K562 (cell line): Measurements from ENCODE around the gene STAB1. TPM values are rescaled to one million over a fixed set of nuclear protein-coding genes. Genes with fewer than 3 reads are reported as not detected.

Experiments used
- DNMT1 ChIP-seq: fragments of 450-650 bp; IDR thresholded peaks from 2 replicates; pipeline ENCODE4 v1.6.1; 2016; ENCODE audit warnings: antibody characterized with exemption, mild to moderate bottlenecking
- ETS1 ChIP-seq: conservative IDR thresholded peaks from 2 replicates; pipeline ENCODE4 v1.6.1; 2011; ENCODE audit warnings: low read depth, mild to moderate bottlenecking, low read length; ENCODE audit not compliant: control insufficient read depth
- GATAD2A ChIP-seq: fragments of 450-650 bp; IDR thresholded peaks from 2 replicates; pipeline ENCODE4 v1.6.1; 2017
- MGA ChIP-seq: fragments of 450-650 bp; IDR thresholded peaks from 2 replicates; pipeline ENCODE4 v1.6.1; 2016; ENCODE audit warnings: mild to moderate bottlenecking, moderate library complexity
- NEUROD1 ChIP-seq: fragments of 150-350 bp; IDR thresholded peaks from 2 replicates; pipeline ENCODE4 v1.6.1; 2014; ENCODE audit warnings: borderline replicate concordance, low read length, low read depth; ENCODE audit not compliant: partially characterized antibody
- NR3C1 ChIP-seq: sonication (generic); formaldehyde crosslinking; IDR thresholded peaks from 2 replicates; pipeline ENCODE4 v1.8.1; 2022; ENCODE audit warnings: missing genetic modification reagents
- RBM14 ChIP-seq: fragments of 200-400 bp; formaldehyde crosslinking; IDR thresholded peaks from 2 replicates; pipeline ENCODE4 v1.6.1; 2018; ENCODE audit warnings: low read depth, mild to moderate bottlenecking, low read length, moderate library complexity, borderline replicate concordance; ENCODE audit not compliant: insufficient read depth
- SMARCE1 ChIP-seq: fragments of 450-650 bp; IDR thresholded peaks from 2 replicates; pipeline ENCODE4 v1.7.1; 2016; ENCODE audit warnings: mild to moderate bottlenecking
- SMC3 ChIP-seq: conservative IDR thresholded peaks from 2 replicates; pipeline ENCODE4 v1.6.1; 2011; ENCODE audit warnings: low read depth, low read length, improper control_type of control experiment; ENCODE audit not compliant: insufficient read depth
- TAF1 ChIP-seq: IDR thresholded peaks from 2 replicates; pipeline ENCODE4 v1.6.1; 2011; ENCODE audit warnings: mild to moderate bottlenecking, low read length, moderate library complexity; ENCODE audit not compliant: insufficient read depth, control insufficient read depth, severe bottlenecking; ENCODE audit errors: extremely low read depth
- XRCC3 ChIP-seq: fragments of 450-650 bp; IDR thresholded peaks from 2 replicates; pipeline ENCODE4 v1.6.1; 2017; ENCODE audit warnings: mild to moderate bottlenecking, moderate library complexity
- ZFP91 ChIP-seq: sonication (generic); formaldehyde crosslinking; IDR thresholded peaks from 2 replicates; pipeline ENCODE4 v1.8.0; 2022; ENCODE audit warnings: mild to moderate bottlenecking, missing genetic modification reagents
- ZNF232 ChIP-seq: sonication (generic); formaldehyde crosslinking; IDR thresholded peaks from 2 replicates; pipeline ENCODE4 v1.8.0; 2022; ENCODE audit warnings: mild to moderate bottlenecking, missing genetic modification reagents
- ZNF408 ChIP-seq: fragments of 250-450 bp; sonication (Bioruptor Pico); IDR thresholded peaks from 2 replicates; pipeline ENCODE4 v1.4.0; 2020; ENCODE audit warnings: low read depth, mild to moderate bottlenecking, moderate library complexity
- ZNF589 ChIP-seq: fragments of 200-800 bp; sonication (Bioruptor generic); IDR thresholded peaks from 2 replicates; pipeline ENCODE4 v1.6.1; 2016; ENCODE audit warnings: low read depth, missing genetic modification characterization, missing compliant biosample characterization
- ZNF77 ChIP-seq: fragments of 250-450 bp; sonication (Bioruptor Pico); IDR thresholded peaks from 2 replicates; pipeline ENCODE4 v1.5.0; 2020
- polyA plus RNA-seq, 8 experiments: library from polyadenylated mRNA; depleted of rRNA in 4 of 8; stranded (reverse) in 5 of 8; unstranded in 3 of 8; fragments of >200 nt; fragmentation: Nextera tagmentation in 2 of 8; fragmentation: Illumina TruSeq in 1 of 8; extraction: Ambion mirVana in 2 of 8; extraction: Trizol in 1 of 8; gene quantifications; 2 replicates each; pipeline versions ENCODE4 v1.2.1 to v1.2.3, GENCODE V29; 2011 to 2014; ENCODE audit warnings: inconsistent platforms in 1 of 8, missing spikeins in 1 of 8
- total RNA-seq, 7 experiments: library from RNA; depleted of rRNA in 6 of 7; stranded (reverse); fragments of >200 nt in 6 of 7; fragmentation: Illumina TruSeq in 2 of 7; extraction: Trizol in 2 of 7; gene quantifications; 2 replicates each; pipeline versions ENCODE4 v1.2.1 to v1.2.3, GENCODE V29; 2011 to 2021; ENCODE audit warnings: low replicate concordance in 1 of 7

STAB1 gene
- total and polyA plus RNA-seq, 9 of the 15 experiments (the other 6 are each of a cell fraction or from before 2014, with no cell fraction given), result 0.20 to 3.9 (median 1.2) TPM

GRCh38 chr3:52454938-52455282, 40.2 kb upstream of the STAB1 start (continued):
- TF ChIP-seq DNMT1 (no peak), MGA (peak; percentile 73), ZNF232 (CRISPR knock-in tag) (no peak), ZNF408 (CRISPR knock-in tag) (no peak), GATAD2A (no peak), ETS1 (no peak), TAF1 (no peak), NEUROD1 (no peak), NR3C1 (CRISPR knock-in tag) (no peak), RBM14 (no peak), SMC3 (no peak), ZFP91 (CRISPR knock-in tag) (no peak), XRCC3 (no peak), ZNF589 (no peak), ZNF77 (CRISPR knock-in tag) (no peak), SMARCE1 (no peak)
